GM19328 (cell line): Measurements from ENCODE around the gene PRXL2A.
"Not testable (repeated sequence)": the region's sequence is repeated elsewhere in the genome, so short reads cannot be mapped to it uniquely, and the experiment has no call there.

Source experiments
- ATAC-seq: cut with Tn5 transposase; IDR thresholded peaks from one replicate; pipeline ENCODE4 v1.9.1; 2021; ENCODE audit warnings: mild to moderate bottlenecking, moderate library complexity; ENCODE audit not compliant: unreplicated experiment

Gene PRXL2A

GRCh38 chr10:80410578-80411145 lies 2.3 kb downstream of the PRXL2A start:
- no peak for ATAC-seq

GRCh38 chr10:80411267-80411668 lies 2.9 kb downstream of the PRXL2A start:
- no peak for ATAC-seq

- ATAC-seq, result no peak
These were observed 3.4 kb downstream of the PRXL2A start for GRCh38 chr10:80411681-80412220.

- no peak for ATAC-seq
These were observed 4.1 kb downstream of the PRXL2A start for GRCh38 chr10:80412486-80412885.

- no peak for ATAC-seq
These were observed 5.1 kb downstream of the PRXL2A start for GRCh38 chr10:80413271-80413996.

GRCh38 chr10:80414142-80414895 lies 6.0 kb downstream of the PRXL2A start:
- no peak for ATAC-seq

GRCh38 chr10:80415734-80416478 lies 7.6 kb downstream of the PRXL2A start:
- ATAC-seq, result no peak

GRCh38 chr10:80416479-80417098 lies 8.2 kb downstream of the PRXL2A start:
- no peak for ATAC-seq

- not testable (repeated sequence) for ATAC-seq
These were observed 8.9 kb downstream of the PRXL2A start for GRCh38 chr10:80417256-80417655.

- peak; percentile 25 for ATAC-seq
These were observed 12.8 kb downstream of the PRXL2A start for GRCh38 chr10:80421050-80421706.

GRCh38 chr10:80421707-80422536 lies 13.6 kb downstream of the PRXL2A start:
- ATAC-seq, result peak; percentile 87

GRCh38 chr10:80425901-80426300 lies 17.6 kb downstream of the PRXL2A start:
- ATAC-seq, result no peak

GRCh38 chr10:80427541-80427940 lies 19.2 kb downstream of the PRXL2A start:
- no peak for ATAC-seq

GRCh38 chr10:80429521-80429973 lies 21.2 kb downstream of the PRXL2A start:
- ATAC-seq, result no peak

- ATAC-seq, result no peak
These were observed 24.8 kb downstream of the PRXL2A start for GRCh38 chr10:80433134-80433533.

- no peak for ATAC-seq
These were observed 28.2 kb downstream of the PRXL2A start for GRCh38 chr10:80436446-80437098.

- ATAC-seq, result no peak
These were observed 28.9 kb downstream of the PRXL2A start for GRCh38 chr10:80437227-80437626.

GRCh38 chr10:80441831-80442230 lies 33.5 kb downstream of the PRXL2A start:
- no peak for ATAC-seq

GRCh38 chr10:80442879-80443278 lies 34.5 kb downstream of the PRXL2A start:
- ATAC-seq, result no peak
